IPS-NIHi7 (cell line): Measurements from ENCODE around the gene CEP70.

Source experiments
- DNase-seq: peaks from one replicate; pipeline ENCODE4 v3.0.0; 2012; ENCODE audit warnings: mixed read lengths; ENCODE audit errors: extremely low spot score

CEP70 gene

GRCh38 chr3:138451595-138452162, 142.4 kb downstream of the CEP70 start:
- DNase-seq = no peak

- DNase-seq = no peak
Measured at GRCh38 chr3:138450704-138451424, 143.2 kb downstream of the CEP70 start.

DNA sequence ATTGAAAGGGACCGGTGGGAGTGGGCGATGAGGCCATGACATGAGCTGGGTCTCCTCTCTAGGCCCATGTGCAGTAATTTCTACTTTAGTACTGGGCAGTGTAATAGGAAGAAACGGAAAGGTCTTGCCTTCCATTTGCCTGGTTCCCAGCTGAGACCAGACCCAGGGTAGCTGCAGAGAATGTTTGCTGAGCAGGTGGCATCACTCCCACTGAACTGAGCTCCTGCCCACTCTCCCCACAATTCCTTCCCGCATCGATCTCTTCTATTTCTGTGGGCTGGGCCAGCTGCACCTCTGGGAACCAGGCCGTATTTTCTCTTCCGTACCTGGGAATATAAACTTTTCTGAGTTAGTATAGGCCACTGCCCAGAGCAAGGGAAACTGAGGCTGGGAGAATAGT, 143.9 kb downstream of the CEP70 start:
- DNase-seq = no peak

DNA sequence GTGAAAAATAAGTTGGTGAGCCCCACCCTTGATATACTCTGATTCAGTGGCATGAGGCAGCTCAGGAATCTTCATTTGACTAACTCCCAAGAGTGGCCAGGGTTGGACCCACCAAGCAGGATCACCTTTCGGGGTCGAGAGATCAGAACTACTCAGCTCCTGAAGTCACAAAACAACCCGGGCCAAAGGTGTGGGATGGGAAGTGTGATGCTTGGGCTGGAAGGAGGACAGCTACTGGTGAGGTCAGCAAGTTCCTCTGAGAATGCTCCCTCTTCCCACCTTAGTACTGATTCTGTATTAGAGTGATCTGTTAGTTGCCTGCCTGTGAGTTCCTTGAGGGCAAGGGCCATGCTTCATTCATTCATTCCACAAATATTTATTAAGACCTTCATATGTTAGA, 144.6 kb downstream of the CEP70 start:
- no peak for DNase-seq

DNA sequence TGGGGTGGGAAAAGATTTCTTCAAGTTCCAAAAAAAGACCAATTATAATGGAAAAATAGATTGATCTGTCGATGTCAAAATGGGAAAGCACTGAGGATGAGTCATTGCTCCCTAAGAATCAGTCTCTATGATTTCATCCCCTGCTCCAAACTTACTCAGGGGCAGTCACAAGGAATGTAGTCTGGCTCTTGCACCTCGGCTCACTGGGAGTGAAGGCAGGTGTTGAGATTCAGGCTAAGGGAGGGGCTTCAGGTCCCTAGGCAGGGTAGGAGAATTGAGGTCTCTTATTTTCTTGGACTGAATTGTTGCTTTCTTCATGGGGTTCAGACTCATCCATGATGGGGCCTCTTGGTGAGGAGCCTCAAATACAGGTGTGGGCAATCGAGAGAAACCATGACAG, 145.4 kb downstream of the CEP70 start:
- no peak for DNase-seq

GRCh38 chr3:138445654-138446053, 148.4 kb downstream of the CEP70 start:
- DNase-seq = no peak

- no peak for DNase-seq
Measured at GRCh38 chr3:138445236-138445635, 148.8 kb downstream of the CEP70 start.
